SK-MEL-5 (cell line): ENCODE data around the gene GJC2. TPM values are rescaled to one million over a fixed set of nuclear protein-coding genes. Genes with fewer than 3 reads are reported as not detected.
A peak's percentile ranks its signal among the peaks of the same experiment; 100 is the strongest.

Experiments used
- DNase-seq: peaks from one replicate; pipeline ENCODE4 v3.0.0-alpha.2; 2016; ENCODE audit warnings: low read depth, low spot score
- in situ Hi-C: cut with HindIII; loops from 2 replicates; pipeline ENCODE4 v1.10.0; 2016; ENCODE audit warnings: low sequenced_read_pairs, high pct_unique_total_duplicates, low pct_unique_long_range_greater_than_20kb
- small RNA-seq, 2 experiments: library from RNA; depleted of rRNA; stranded (forward); fragments of <200 nt; gene quantifications; one replicate each; pipeline ENCODE3, GENCODE V24; 2014
- total RNA-seq: library from RNA; depleted of rRNA; stranded (reverse); fragments of >200 nt; shearing (Covaris generic); gene quantifications from 2 replicates; pipeline ENCODE4 v1.2.3, GENCODE V29; 2014; rRNA removed

The GJC2 gene
- total RNA-seq, 1 experiment from 2014 or later: 0.16 TPM

DNA sequence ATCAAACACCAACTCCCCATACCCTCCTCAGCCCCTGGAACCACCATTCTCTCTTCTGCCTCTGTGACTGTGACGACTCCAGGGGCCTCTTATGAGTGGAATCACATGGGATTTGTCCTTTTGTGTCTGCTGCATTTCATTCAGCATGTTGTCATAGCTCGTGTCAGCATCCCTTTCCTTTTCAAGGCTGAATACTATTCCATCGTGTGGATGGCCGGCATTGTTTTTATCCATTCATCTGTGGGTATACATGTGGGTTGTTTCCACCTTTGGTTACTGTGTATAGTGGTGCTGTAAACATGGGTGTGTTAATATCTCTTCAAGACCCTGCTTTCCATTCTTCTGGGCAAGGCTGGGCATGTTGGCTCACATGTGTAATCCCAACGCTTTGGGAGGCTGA is 41.0 kb downstream of the GJC2 start:
- DNase-seq: no peak
- in situ Hi-C loops: no loop called here

- in situ Hi-C loops: no loop called here
- no peak for DNase-seq
Measured at GRCh38 chr1:228194436-228194835, 44.7 kb downstream of the GJC2 start.

- DNase-seq: no peak
- in situ Hi-C loops: no loop called here
Measured at GRCh38 chr1:228194921-228195812, 45.4 kb downstream of the GJC2 start.

GRCh38 chr1:228197555-228198147 is 47.9 kb downstream of the GJC2 start:
- in situ Hi-C loops: no loop called here

DNA sequence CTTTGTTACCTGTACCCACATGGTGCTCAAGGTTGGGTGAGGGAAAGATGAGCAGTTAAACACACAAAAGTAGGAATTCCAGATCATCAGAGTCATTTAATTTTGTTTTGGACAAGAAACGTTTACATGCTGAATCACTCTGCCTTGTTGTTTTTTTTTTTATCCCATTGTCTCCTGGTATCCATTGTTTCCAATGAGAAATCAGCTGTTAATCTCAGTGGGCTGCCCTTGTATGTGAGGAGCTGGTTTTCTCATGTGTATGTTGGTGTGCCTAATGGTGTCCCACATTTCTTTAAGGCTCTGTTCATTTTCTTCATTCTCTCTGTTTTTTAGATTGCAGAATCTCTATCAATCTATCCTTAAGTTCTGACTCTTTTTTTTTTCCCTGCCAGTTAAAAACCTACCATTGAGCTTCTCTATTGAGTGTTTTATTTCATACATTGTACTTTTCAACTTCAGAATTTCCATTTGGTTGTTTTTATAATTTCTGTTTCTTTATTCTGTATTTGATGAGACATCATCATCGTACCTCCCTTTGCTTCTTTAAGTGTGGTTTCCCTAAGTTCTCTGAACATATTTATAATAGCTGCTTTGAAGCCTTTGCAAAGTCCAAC is 49.4 kb downstream of the GJC2 start:
- in situ Hi-C loops: no loop called here
- DNase-seq: no peak

More at GRCh38 chr1:228197555-228198147, 47.9 kb downstream of the GJC2 start:
- no peak for DNase-seq

DNA sequence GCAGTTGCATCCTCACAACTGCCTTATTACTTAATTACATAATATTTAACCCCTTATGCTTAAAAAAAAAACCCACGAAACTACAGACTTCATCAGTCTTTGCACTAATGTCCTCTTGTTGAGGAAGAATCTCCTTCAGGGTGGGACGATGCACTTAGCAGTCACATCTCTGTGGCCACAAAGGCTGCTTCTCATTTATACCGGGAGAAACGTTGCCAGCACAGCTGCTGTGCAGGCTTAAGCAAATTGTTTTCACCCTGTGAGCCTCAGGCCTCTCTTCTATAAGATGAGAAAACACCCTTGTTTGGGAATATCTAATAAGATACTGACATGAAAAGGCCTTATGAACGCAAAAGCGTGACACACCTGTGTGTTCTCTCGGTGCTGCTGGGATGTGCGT is 55.2 kb downstream of the GJC2 start:
- in situ Hi-C loops: no loop called here
- DNase-seq: no peak

- in situ Hi-C loops: no loop called here
- DNase-seq: peak; percentile 14
Measured at GRCh38 chr1:228205526-228206436, 56.1 kb downstream of the GJC2 start.

- no peak for DNase-seq
- in situ Hi-C loops: no loop called here
Measured at GRCh38 chr1:228206582-228207351, 57.0 kb downstream of the GJC2 start.

GRCh38 chr1:228207381-228207810 is 57.7 kb downstream of the GJC2 start:
- no peak for DNase-seq
- in situ Hi-C loops: no loop called here

DNA sequence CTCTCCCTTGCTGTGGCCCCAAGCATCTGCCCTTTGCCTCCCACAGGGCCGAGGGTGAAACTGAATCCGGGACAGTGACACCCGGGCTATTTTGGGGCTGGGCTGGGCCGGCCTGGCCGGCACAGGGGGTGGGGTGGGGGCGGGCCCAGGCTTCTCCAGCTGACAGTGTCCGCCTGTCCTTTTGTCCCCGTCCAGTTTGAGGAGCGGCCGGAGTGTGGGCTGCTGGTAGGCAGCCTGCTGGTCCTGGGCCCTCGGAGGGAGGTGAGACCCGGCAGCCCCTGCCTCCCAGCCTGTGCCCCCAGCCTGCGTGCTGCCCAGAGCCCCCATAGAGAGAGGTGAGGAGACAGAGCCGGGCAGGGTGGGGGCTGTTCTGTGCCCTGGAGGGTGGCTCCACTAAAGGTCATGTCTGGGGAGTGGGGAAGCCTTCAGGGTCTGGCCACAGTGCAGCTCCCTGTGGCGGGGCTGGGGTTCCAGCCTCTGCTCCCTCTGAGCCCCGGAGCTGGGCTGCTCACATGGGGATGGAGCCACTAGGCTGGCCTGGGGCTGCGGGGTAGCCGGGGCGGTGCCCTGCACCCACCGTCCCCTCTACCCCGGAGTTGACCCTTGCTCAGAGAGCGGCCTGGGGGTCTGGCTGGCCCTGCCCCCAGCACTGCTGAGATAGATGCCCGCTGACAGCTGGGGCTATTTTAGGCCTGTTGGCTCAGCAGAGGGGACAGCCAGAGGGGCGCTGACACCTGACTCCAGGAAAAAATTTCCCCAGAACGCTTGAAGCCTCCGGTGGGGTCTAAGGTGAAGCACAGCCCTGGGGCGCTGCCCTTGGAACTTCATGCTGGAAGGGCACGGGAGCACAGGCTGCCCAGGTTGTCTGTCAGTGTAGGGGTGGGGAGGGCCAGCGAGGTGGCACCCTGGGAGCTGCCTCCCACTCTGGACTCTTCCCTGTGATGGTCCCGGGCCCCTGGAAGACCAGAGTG is 58.4 kb downstream of the GJC2 start, which contains the start of gene OBSCN:
Gene OBSCN (plus strand): TSS at position 194 of the 971 bp plus-strand sequence. CDS start 3,740 bp downstream, outside the sequence.
- in situ Hi-C loops: no loop called here
- DNase-seq: no peak

GRCh38 chr1:228208831-228209551 is 59.3 kb downstream of the GJC2 start:
- no peak for DNase-seq
- in situ Hi-C loops: no loop called here

Small RNA genes lying within 50 kb of the gene (small RNA-seq; reads per million reads assigned to genes)
- 0 reads per million in 2 experiments for gene AL359510.1

Other genes starting within 250 kb of the GJC2 start
- not detected in 2 replicates for gene WNT9A, start 202.0 kb upstream of the GJC2 start, total RNA-seq
- not detected in 2 replicates for gene WNT3A, start 142.9 kb upstream of the GJC2 start, total RNA-seq
- gene ARF1, start 67.2 kb upstream of the GJC2 start, total RNA-seq: 101 and 106 TPM in 2 replicates
- gene C1orf35, start 46.6 kb upstream of the GJC2 start, total RNA-seq: 7.8 and 11.1 TPM in 2 replicates
- gene MRPL55, start 40.6 kb upstream of the GJC2 start, total RNA-seq: 55.2 and 59.6 TPM in 2 replicates
- 198 and 236 TPM in 2 replicates for gene GUK1, start 9.7 kb upstream of the GJC2 start, total RNA-seq
- gene IBA57, start 15.9 kb downstream of the GJC2 start, total RNA-seq: 4.8 and 8.0 TPM in 2 replicates
- 0.98 and 1.7 TPM in 2 replicates for gene OBSCN, start 58.1 kb downstream of the GJC2 start, total RNA-seq